Subcutaneous adipose tissue (tissue), 4 donors: ENCODE results near the gene SEZ6L. TPM values are rescaled to one million over a fixed set of nuclear protein-coding genes. Genes with fewer than 3 reads are reported as not detected.

Experiments used
- total RNA-seq, 4 donors: library from RNA; depleted of rRNA; stranded (reverse); fragments of >200 nt; gene quantifications; one replicate each; pipeline ENCODE4 v1.1.0, GENCODE V29; 2016
- TF ChIP-seq, protein P1 (sequence below): fragments of 450-650 bp; IDR thresholded peaks from one replicate; pipeline ENCODE4 v1.5.1; 2016; ENCODE audit warnings: low read depth, mild to moderate bottlenecking, control low read depth, antibody characterized with exemption, moderate library complexity

Gene SEZ6L
- total RNA-seq, 4 donors from 2014 or later, result 0.17 to 0.44 (median 0.26) TPM

DNA sequence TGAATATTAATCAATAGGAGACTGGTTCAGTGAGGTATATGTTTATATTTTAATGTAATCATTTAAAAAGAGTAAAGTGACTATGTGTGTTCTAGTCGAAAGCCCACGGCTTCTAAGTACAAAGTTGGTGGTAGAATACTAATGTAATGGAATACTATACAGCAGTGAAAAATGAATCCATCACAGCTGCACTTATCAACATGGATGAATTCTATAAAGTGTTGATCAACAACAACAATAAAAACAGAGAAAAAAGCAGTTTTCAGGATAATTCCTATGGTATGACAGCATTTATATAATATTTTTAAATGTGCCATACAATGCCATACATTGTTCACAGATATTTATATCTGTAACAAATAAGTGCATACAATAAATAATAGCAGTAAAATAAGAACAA lies 114.1 kb downstream of the SEZ6L start:
- TF ChIP-seq, protein P1, sequence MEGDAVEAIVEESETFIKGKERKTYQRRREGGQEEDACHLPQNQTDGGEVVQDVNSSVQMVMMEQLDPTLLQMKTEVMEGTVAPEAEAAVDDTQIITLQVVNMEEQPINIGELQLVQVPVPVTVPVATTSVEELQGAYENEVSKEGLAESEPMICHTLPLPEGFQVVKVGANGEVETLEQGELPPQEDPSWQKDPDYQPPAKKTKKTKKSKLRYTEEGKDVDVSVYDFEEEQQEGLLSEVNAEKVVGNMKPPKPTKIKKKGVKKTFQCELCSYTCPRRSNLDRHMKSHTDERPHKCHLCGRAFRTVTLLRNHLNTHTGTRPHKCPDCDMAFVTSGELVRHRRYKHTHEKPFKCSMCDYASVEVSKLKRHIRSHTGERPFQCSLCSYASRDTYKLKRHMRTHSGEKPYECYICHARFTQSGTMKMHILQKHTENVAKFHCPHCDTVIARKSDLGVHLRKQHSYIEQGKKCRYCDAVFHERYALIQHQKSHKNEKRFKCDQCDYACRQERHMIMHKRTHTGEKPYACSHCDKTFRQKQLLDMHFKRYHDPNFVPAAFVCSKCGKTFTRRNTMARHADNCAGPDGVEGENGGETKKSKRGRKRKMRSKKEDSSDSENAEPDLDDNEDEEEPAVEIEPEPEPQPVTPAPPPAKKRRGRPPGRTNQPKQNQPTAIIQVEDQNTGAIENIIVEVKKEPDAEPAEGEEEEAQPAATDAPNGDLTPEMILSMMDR, result no peak

DNA sequence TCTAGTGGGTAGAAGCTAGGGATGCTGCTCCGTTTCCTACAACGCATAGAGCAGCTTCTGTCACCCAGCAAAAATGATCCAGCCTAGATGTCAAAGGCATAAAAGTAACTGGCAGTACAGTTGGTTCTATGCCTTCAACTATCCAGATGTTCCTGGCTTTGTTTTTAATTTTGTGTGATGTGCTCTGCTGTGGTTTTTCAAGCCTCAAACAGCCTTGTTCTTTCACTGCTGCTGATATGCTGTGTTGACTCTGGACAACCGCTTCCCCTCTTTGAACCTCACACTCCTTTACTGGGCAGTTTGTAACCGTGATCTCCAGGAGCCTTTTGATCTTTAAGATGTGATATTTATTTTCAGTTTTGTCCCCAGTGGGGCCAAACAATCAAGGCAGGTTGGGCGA lies 116.4 kb downstream of the SEZ6L start:
- TF ChIP-seq, protein P1, result no peak

DNA sequence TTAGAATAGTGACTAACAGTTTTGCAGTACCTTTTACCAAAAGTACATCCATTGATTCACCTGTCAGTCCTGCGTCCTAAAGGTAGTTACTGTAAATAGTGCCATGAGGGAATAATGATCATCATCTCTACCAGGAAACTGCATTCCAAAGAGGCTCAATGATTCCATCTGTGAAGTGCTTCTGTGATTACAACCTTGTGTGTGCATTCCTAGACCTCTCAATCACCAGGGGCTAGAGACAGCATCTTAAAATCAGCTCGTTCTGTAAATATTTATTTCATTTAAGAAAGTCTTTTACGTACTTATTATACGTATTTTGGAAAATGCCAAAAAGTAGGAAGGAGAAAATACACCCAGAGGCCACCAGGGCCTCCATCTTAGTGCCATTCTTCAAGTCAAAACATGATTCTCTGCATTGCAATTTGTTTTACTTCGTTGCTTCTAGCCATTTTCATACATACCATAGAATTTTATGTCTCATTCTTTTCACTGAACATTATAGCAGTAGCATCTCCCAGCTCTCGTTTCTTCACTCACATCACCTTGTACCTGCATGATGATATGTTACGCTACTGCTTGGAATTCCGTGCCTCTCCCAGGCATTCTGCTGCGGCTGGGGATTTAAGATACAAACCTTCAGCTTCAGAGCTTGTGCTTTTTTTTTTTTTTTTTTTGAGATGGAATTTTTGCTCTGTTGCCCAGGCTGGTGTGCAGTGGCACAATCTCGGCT lies 117.0 kb downstream of the SEZ6L start:
- TF ChIP-seq, protein P1, result no peak

DNA sequence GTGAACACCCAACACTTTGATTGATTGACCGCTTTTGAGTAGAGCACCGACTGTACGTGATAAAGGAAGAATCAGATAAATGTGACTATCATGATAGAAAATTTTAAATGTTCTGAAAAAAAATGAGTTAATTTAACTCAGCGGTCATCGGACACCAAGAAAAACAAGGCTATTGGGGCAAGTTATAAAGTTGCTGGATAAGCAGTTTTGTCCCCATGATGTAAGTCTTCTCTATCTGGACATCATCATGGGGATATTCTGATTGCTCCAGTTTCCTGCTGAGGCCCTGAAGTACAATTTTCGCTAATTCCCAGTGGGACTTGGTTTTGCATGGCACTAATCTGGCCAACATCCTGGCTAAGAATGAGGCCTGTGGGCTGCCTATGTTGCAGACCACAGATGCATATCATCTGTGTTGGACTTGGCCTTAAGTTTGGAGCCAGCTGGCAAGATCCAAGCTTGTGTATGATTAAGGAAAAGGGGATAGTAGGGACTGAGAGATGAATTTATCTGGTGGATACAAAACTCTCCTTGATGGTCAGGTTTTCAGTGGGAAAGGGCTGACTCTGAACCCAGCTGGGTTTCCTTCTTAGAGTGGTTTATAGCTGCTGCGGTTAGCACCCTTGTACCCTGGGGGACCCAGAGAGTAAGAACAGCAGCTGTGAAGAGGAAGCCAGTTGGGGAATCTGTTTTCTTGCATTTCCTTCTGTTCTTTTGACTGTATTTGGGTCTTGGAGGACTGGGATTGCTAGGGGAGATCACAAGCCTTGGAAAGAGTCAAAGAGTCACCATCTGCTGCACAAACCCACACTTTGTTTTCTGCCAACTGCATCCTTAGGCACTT lies 118.3 kb downstream of the SEZ6L start:
- TF ChIP-seq, protein P1, result no peak

DNA sequence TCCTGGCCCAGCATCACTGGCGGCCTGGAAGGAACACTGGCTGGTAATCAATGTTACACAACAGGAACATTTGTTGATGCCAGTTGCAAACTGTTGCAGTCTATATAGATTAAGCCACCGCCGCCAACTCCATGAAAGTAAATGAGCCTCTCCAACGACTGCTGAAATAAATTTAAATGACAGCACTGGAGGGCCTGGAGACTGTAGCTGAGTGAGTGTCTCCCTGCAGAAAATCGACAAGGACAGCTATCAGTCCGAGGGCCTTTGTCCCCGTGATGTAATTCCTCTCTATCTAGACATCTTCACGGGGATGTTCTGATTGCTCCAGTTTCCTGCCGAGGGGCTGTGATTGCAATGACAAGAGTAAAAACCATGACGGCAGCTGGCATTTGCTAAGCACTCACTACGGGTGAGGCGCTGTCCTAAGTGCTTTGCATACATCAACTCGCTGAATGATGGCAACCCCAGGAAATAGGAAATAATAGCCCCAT lies 120.4 kb downstream of the SEZ6L start:
- TF ChIP-seq, protein P1, result no peak

DNA sequence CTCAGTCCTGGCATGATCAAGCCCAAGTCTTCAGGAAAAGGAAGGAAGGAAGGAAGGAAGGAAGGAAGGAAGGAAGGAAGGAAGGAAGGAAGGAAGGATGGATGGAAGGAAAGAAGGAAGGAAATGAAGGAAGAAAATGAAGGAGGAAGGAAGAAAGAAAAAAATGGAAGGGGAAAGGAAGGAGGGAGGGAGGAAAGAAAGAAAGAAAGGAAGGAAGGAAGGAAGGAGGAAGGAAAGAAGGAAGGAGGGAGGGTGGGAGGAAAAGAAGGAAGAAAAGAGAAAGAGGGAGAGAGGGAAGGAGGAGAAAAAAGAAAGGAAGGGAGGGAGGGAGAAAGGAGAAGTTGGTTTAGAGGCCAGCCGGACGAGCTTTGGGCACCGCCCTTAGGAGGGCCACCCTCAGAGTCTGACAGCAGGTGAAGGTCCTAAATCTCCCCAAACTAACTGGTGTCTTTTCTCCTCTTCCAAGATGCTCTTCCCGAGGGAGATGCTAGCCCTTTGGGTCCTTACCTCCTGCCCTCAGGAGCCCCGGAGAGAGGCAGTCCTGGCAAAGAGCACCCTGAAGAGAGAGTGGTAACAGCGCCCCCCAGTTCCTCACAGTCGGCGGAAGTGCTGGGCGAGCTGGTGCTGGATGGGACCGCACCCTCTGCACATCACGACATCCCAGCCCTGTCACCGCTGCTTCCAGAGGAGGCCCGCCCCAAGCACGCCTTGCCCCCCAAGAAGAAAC lies 122.8 kb downstream of the SEZ6L start:
- TF ChIP-seq, protein P1, result no peak

DNA sequence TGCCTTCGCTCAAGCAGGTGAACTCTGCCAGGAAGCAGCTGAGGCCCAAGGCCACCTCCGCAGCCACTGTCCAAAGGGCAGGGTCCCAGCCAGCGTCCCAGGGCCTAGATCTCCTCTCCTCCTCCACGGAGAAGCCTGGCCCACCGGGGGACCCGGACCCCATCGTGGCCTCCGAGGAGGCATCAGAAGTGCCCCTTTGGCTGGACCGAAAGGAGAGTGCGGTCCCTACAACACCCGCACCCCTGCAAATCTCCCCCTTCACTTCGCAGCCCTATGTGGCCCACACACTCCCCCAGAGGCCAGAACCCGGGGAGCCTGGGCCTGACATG lies 123.4 kb downstream of the SEZ6L start:
- TF ChIP-seq, protein P1, result no peak
